Uterus (tissue), 4 donors: ENCODE measurements around the gene HCFC2. TPM values are rescaled to one million over a fixed set of nuclear protein-coding genes. Genes with fewer than 3 reads are reported as not detected.
"Not testable (repeated sequence)": the region's sequence is repeated elsewhere in the genome, so short reads cannot be mapped to it uniquely, and the experiment has no call there.

Experiments used
- DNase-seq, 2 donors: peaks; one replicate each; pipeline ENCODE4 v3.0.0-alpha.2; 2019 to 2020
- H3K27ac ChIP-seq, 2 donors: fragments of 200-600 bp; sonication (generic); 1 replicate in 1 of 2; 2 replicates in 1 of 2; pipeline ENCODE4 v1.5.1; 2016 to 2018
- H3K27me3 ChIP-seq, 2 donors: fragments of 200-600 bp; sonication (generic); one replicate each; pipeline ENCODE4 v1.5.1; 2018 to 2019; ENCODE audit warnings: control low read depth in 1 of 2
- H3K36me3 ChIP-seq, 2 donors: fragments of 200-600 bp; sonication (generic); one replicate each; pipeline ENCODE4 v1.5.1; 2019; ENCODE audit warnings: control low read depth in 1 of 2
- H3K4me1 ChIP-seq, 2 donors: fragments of 200-600 bp; sonication (generic); one replicate each; pipeline ENCODE4 v1.5.1; 2018 to 2019; ENCODE audit warnings: control low read depth in 1 of 2
- H3K4me3 ChIP-seq, 2 donors: fragments of 200-600 bp; sonication (generic); 1 replicate in 1 of 2; 2 replicates in 1 of 2; pipeline ENCODE4 v1.5.1; 2018 to 2019; ENCODE audit warnings: mild to moderate bottlenecking in 1 of 2
- H3K9me3 ChIP-seq, 2 donors: fragments of 200-600 bp; sonication (generic); one replicate each; pipeline ENCODE4 v1.5.1; 2019; ENCODE audit warnings: control low read depth in 1 of 2
- POLR2A ChIP-seq, 2 donors: fragments of 450-650 bp; IDR thresholded peaks; one replicate each; pipeline ENCODE4 v1.6.1; 2016; ENCODE audit warnings: antibody characterized with exemption in 2 of 2, mild to moderate bottlenecking in 1 of 2, moderate library complexity in 1 of 2
- intact Hi-C: fragments of 100-400 bp; cut with DNase I; formaldehyde crosslinking; loops from one replicate; pipeline ENCODE4 v1.15.1; 2023; ENCODE audit warnings: low total_unique reads
- total RNA-seq, 4 donors: library from RNA; depleted of rRNA in 3 of 4; stranded (reverse); fragments of >200 nt in 3 of 4; gene quantifications; one replicate each; pipeline versions ENCODE4 v1.1.0 to v1.2.4, GENCODE V29; 2014 to 2023
- TF ChIP-seq, protein P1 (sequence below), 4 experiments: fragments of 200-600 bp in 2 of 4; fragments of 450-650 bp in 2 of 4; sonication (generic) in 2 of 4; IDR thresholded peaks; one replicate each; pipeline ENCODE4 v1.5.1; 2016 to 2019; ENCODE audit warnings: antibody characterized with exemption in 4 of 4, mild to moderate bottlenecking in 2 of 4, moderate library complexity in 1 of 4
- donor health status: DM: yes; HTN: yes; CAD: no.

HCFC2 gene
- total RNA-seq, 4 donors from 2014 or later: 10.0 to 61.0 (median 29.1) TPM

DNA sequence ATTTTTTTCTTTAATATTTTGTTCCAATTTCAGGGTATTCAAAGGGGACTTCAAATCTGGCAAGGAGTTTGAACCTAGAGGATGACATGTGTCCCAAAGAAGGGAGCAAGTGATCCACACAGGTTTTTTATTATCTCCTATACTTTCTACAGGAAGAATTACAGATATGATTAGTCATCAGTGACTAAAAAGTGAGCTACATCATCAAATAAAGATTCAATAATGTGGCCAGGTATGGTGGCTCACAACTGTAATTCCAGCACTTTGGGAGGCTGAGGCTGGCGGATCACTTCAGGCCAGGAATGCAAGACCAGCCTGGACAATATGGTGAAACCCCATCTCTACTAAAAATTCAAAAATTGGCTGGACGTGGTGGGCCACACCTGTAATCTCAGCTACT, 38.6 kb upstream of the HCFC2 start:
- Histone ChIP-seq H3K4me3 (no peak overlapping the region), H3K36me3 (no peaks in the 10 kb centered on the region), H3K4me1 (no peaks in the 10 kb centered on the region), H3K27me3 (no peaks in the 10 kb centered on the region), H3K9me3 (no peaks in the 10 kb centered on the region), H3K27ac (no peak overlapping the region)
- intact Hi-C loops: no loop called here
- TF ChIP-seq POLR2A (IDR thresholded peaks at IDR 0.05): no peak
- DNase-seq: no peak

DNA sequence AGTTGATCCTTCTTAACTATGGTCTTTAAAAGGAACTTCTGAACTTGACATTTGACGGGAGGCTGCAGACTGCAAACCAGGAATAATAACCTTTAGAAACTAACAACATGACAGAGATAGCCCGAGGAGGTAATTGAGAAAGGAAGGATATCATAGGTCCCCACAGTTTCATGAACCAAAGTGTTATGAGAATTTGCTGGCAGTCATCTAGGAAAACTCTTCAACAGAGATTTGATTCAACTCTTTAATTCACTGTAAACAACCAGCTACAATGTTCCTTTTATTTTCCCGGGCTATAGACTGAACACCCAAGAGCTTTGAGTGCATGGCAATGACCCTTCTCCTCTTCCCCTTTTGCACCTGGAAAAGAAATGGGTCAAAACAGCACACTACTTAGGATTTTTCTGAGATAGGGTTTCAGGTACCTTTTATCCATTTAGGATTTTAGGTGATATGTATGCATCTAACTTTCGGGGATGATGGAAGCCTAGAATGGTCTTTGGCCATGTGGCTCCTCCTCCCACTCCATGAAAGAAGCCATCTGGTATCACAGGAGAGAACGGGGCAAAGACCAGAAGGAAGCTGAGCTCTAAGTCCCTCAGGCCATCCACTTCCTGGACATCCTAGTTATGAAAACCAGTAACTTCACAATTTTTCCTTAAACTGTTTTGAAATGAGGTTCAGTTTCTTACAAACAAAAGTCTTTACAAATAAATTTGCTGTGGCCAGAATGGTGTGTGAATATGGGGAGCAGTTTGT, 37.3 kb upstream of the HCFC2 start:
- no peaks in the 10 kb centered on the region for H3K27me3 ChIP-seq
- H3K9me3 ChIP-seq: no peaks in the 10 kb centered on the region
- DNase-seq: no peak
- no peaks in the 10 kb centered on the region for H3K4me1 ChIP-seq
- TF ChIP-seq, protein P1, sequence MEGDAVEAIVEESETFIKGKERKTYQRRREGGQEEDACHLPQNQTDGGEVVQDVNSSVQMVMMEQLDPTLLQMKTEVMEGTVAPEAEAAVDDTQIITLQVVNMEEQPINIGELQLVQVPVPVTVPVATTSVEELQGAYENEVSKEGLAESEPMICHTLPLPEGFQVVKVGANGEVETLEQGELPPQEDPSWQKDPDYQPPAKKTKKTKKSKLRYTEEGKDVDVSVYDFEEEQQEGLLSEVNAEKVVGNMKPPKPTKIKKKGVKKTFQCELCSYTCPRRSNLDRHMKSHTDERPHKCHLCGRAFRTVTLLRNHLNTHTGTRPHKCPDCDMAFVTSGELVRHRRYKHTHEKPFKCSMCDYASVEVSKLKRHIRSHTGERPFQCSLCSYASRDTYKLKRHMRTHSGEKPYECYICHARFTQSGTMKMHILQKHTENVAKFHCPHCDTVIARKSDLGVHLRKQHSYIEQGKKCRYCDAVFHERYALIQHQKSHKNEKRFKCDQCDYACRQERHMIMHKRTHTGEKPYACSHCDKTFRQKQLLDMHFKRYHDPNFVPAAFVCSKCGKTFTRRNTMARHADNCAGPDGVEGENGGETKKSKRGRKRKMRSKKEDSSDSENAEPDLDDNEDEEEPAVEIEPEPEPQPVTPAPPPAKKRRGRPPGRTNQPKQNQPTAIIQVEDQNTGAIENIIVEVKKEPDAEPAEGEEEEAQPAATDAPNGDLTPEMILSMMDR (IDR thresholded peaks at IDR 0.05): no peak
- no peak for TF ChIP-seq POLR2A (IDR thresholded peaks at IDR 0.05)
- no peak overlapping the region for H3K4me3 ChIP-seq
- intact Hi-C loops: no loop called here
- H3K36me3 ChIP-seq: no peaks in the 10 kb centered on the region
- no peak overlapping the region for H3K27ac ChIP-seq

DNA sequence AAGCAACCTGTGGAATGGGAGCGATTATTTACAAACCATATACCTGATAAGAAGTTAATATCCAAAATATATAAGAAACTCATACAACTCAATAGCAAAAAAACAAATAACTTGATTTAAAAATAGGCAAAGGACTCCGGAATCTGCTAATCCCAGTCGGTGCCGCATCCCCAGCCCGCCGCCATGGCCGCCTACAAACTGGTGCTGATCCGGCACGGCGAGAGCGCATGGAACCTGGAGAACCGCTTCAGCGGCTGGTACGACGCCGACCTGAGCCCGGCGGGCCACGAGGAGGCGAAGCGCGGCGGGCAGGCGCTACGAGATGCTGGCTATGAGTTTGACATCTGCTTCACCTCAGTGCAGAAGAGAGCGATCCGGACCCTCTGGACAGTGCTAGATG, 33.7 kb upstream of the HCFC2 start:
- H3K27me3 ChIP-seq, H3K9me3 ChIP-seq, intact Hi-C loops, H3K4me3 ChIP-seq, DNase-seq, H3K4me1 ChIP-seq, H3K36me3 ChIP-seq, H3K27ac ChIP-seq: not testable (repeated sequence)

DNA sequence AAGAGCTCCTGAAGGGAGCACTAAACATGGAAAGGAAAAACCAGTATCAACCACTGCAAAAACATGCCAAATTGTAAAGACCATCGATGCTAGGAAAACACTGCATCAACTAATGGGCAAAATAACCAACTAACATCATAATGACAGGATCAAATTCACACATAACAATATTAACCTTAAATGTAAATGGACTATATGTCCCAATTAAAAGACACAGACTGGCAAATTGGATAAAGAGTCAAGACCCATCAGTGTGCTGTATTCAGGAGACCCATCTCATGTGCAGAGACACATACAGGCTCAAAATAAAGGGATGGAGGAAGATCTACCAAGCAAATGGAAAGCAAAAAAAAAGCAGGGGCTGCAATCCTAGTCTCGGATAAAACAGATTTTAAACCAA, 28.2 kb upstream of the HCFC2 start:
- H3K27ac ChIP-seq, intact Hi-C loops, H3K4me1 ChIP-seq, DNase-seq, H3K4me3 ChIP-seq, H3K36me3 ChIP-seq, H3K9me3 ChIP-seq, H3K27me3 ChIP-seq: not testable (repeated sequence)

DNA sequence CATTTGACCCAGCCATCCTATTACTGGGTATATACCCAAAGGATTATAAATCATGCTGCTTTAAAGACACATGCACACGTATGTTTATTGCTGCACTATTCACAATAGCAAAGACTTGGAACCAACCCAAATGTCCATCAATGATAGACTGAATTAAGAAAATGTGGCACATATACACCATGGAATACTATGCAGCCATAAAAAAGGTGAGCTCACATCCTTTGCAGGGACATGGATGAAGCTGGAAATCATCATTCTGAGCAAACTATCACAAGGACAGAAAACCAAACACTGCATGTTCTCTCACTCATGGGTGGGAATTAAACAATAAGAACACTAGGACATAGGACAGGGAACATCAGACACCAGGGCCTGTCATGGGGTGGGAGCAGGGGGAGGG, 24.6 kb upstream of the HCFC2 start:
- DNase-seq, H3K9me3 ChIP-seq, H3K4me3 ChIP-seq, H3K36me3 ChIP-seq, H3K27me3 ChIP-seq, H3K27ac ChIP-seq, H3K4me1 ChIP-seq, intact Hi-C loops: not testable (repeated sequence)

DNA sequence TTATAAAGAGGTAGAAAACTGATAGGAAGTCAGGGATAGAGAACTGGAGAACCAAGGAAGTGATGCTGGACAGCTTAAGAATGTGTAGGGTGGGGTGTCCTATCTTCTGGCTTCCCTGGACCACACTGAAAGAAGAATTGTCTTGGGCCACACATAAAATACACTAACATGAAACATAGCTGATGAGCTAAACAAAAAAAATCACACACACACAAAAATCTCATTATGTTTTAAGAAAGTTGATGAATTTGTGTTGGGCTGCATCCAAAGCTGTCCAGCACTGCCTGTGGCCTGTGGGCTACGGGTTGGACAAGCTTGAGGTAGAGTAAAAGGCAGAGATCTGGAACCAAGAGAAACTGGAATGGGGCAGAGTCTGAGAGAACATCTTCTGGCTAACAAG, 21.8 kb upstream of the HCFC2 start:
- intact Hi-C loops: no loop called here
- no peaks in the 10 kb centered on the region for H3K9me3 ChIP-seq

DNA sequence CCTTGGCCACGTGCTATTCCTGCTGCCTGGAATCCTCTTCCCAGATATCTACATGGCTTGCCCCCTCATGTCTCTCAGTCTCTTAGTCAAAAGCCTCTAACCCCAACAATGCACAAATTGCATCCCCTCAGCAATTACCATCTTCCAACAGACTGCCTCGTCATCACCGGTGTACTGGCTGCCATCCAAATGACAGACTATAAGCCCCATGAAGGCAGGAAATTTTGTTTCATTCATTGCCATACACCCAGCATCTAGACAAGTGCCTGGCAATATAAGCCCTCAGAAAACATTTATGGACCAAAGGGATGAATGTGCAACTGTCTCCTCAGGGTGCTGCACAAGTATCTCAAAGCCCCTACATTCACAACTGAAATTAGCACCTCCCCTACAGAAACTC, 20.2 kb upstream of the HCFC2 start:
- no peak overlapping the region for H3K27ac ChIP-seq
- intact Hi-C loops: no loop called here
- TF ChIP-seq, protein P1 (IDR thresholded peaks at IDR 0.05): no peak
- no peak for TF ChIP-seq POLR2A (IDR thresholded peaks at IDR 0.05)
- no peak overlapping the region for H3K4me3 ChIP-seq
- H3K9me3 ChIP-seq: no peaks in the 10 kb centered on the region
- H3K27me3 ChIP-seq: no peaks in the 10 kb centered on the region
- no peaks in the 10 kb centered on the region for H3K4me1 ChIP-seq
- H3K36me3 ChIP-seq: no peaks in the 10 kb centered on the region
- DNase-seq: no peak

More for the DNA sequence above, 21.8 kb upstream of the HCFC2 start:
- no peak for TF ChIP-seq POLR2A (IDR thresholded peaks at IDR 0.05)
- TF ChIP-seq, protein P1 (IDR thresholded peaks at IDR 0.05): no peak
- no peaks in the 10 kb centered on the region for H3K27me3 ChIP-seq
- no peak overlapping the region for H3K27ac ChIP-seq
- H3K4me3 ChIP-seq: no peak overlapping the region
- DNase-seq: no peak
- no peaks in the 10 kb centered on the region for H3K4me1 ChIP-seq
- no peaks in the 10 kb centered on the region for H3K36me3 ChIP-seq
